Measurements from ENCODE around the gene RPS14. TPM values are rescaled to one million over a fixed set of nuclear protein-coding genes. Genes with fewer than 3 reads are reported as not detected.

RPS14 gene
- total RNA-seq (2014; rRNA removed; shearing (Covaris generic)) (1,694 and 1,749 TPM in 2 replicates), polyA plus RNA-seq (2016; fragmentation: Nextera tagmentation; extraction: Ambion mirVana) (1,343 and 1,380 TPM in 2 replicates)

DNA sequence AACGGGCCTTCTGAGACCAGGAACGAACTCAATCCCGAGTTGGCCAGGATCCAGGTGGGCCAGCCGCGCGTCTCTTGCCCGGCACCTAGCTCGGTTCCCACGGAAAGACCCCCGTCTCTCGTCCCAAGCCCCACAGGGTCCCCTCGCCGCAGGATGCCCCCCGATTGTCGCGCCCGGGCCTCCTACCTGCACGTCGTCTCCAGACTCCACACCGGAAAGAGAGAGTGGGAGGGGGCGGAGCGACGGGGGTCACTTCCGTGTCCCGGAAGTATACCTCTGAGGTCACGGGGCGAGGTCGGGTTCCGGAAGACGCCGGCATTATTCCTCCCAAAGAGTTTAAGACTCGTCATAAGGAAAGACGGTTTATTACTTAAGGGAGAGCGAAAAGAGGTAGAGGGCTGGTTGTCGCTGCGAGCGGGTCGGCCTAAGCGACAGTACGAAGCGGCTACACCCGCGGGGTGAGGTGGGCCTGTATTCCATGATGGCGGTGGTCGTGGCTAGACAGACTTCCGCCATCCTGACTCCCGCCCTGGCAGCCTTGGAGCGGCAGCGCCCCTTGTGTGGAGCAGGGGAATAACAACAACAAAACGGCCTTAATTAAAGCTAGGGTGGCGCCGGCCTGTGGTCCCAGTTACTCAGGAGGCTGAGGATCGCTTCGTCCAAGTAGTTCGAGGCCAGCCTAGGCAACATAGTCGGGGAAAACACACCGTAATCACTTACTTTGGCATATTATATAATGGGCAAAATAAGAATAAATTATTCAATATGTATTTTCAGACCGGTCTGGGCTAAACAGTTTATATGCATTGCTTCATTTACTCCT, at the start of gene RPS14:
RPS14 (minus strand) TSS at position 223 of the 823 bp plus-strand sequence. CDS start 2,006 bp downstream, outside the sequence.
- in situ Hi-C loops (cut with MboI), result loop anchor here (25.0 kb wide), 1 partner anchor 612 kb away; no protein-coding TSS in a partner anchor

DNA sequence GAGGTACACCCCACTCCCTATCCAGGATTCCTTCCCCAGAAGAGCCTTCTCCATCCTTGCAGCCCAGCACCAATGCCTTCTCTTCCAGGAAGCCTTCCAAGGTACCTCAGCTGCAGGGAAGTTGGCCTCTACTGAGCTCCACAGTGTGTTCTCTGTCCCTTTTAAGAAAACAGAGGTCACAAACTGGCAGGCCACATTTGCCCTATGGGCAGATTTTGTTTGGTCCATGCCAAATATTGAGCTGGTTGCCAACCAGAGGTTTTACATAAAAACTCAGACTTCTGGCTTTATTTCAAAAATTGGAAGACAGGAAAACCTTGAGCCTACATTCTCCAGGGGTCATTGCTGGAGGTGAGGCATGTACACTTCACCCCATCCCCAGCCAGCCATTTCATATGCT, 49.4 kb upstream of the RPS14 start:
- no peaks in the 10 kb centered on the region for H3K36me3 ChIP-seq (ENCODE audit: low read depth)
- no peaks in the 10 kb centered on the region for H4K20me1 ChIP-seq (ENCODE audit: insufficient read depth)
- TF ChIP-seq EZH2 (IDR thresholded peaks at IDR 0.05; ENCODE audit: insufficient read depth, poor library complexity, severe bottlenecking) (no peak), EZH2phosphoT487 (IDR thresholded peaks at IDR 0.05; ENCODE audit: insufficient read depth, low read depth) (no peak)
- H3K4me2 ChIP-seq (ENCODE audit: unreplicated experiment), result peak overlapping the region; percentile 97
- H2AFZ ChIP-seq, result no peak overlapping the region
- H3K27me3 ChIP-seq (replicated peaks; ENCODE audit: insufficient read depth), result no peaks in the 10 kb centered on the region
- no peaks in the 10 kb centered on the region for H3K9me3 ChIP-seq (ENCODE audit: low read depth)
- no peaks in the 10 kb centered on the region for H3K9me2 ChIP-seq (ENCODE audit: insufficient read depth)
- H3K27ac ChIP-seq, result peak overlapping the region; percentile 90
- in situ Hi-C loops (cut with MboI), result no loop called here
- no peak for DNase-seq
- H3F3A ChIP-seq (ENCODE audit: insufficient read depth), result peaks cover 26% of the 10 kb centered on the region
- H3K4me1 ChIP-seq (ENCODE audit: insufficient read depth), result peaks cover 69% of the 10 kb centered on the region
- peaks cover 100% of the 10 kb centered on the region for H3K79me2 ChIP-seq (ENCODE audit: insufficient read depth)
- H3K9ac ChIP-seq, result peak overlapping the region; percentile 74
- peak overlapping the region; percentile 65 for H3K4me3 ChIP-seq

More for the DNA sequence above, at the start of gene RPS14:
- 3 to 4% methylated on average over 38 to 58 of the region's 58 CpGs for WGBS, 2 experiments (ENCODE audit: low coverage in 1 of 2, low lambda C conversion rate in 2 of 2, missing lambda C conversion rate in 2 of 2)
- no peaks in the 10 kb centered on the region for H3K9me3 ChIP-seq (ENCODE audit: low read depth)
- peak within 1 kb of the TSS; percentile 84 for H3K4me3 ChIP-seq
- H3K4me2 ChIP-seq (ENCODE audit: unreplicated experiment), result peak within 1 kb of the TSS; percentile 87
- peak; percentile 97 for DNase-seq
- TF ChIP-seq EZH2phosphoT487 (IDR thresholded peaks at IDR 0.05; ENCODE audit: insufficient read depth, low read depth) (no peak), EZH2 (IDR thresholded peaks at IDR 0.05; ENCODE audit: insufficient read depth, poor library complexity, severe bottlenecking) (no peak)
- peaks cover 9% of the 10 kb centered on the region for H3K4me1 ChIP-seq (ENCODE audit: insufficient read depth)
- H3K79me2 ChIP-seq (ENCODE audit: insufficient read depth), result peaks cover 48% of the 10 kb centered on the region
- no peaks in the 10 kb centered on the region for H3K27me3 ChIP-seq (replicated peaks; ENCODE audit: insufficient read depth)
- peaks cover 31% of the 10 kb centered on the region for H3K36me3 ChIP-seq (ENCODE audit: low read depth)
- H4K20me1 ChIP-seq (ENCODE audit: insufficient read depth), result peaks cover 10% of the 10 kb centered on the region
- H3F3A ChIP-seq (ENCODE audit: insufficient read depth), result peaks cover 44% of the 10 kb centered on the region
- peak within 1 kb of the TSS; percentile 96 for H3K9ac ChIP-seq
- H3K27ac ChIP-seq, result peak within 1 kb of the TSS; percentile 96
- H2AFZ ChIP-seq, result peak within 1 kb of the TSS; percentile 80
- no peaks in the 10 kb centered on the region for H3K9me2 ChIP-seq (ENCODE audit: insufficient read depth)

DNA sequence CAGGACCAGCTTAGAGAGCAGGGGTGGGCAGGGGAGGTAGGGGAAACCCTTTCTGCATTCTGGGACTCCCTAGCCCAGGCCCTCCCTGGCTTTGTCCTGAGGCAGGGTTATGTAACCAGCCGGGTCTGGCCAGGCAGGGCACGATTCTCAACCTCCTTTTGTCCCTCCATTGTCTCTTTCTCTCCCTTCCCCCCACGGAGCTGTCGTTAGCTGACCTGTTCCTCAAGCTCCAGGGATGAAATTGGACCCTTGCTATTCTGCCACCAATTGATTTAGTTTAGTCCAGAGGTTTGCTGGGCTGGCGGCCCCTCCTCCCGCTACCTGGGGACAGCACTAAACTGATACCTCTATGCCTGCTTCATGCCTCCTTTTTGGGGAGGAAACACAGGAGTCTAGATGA, 49.0 kb upstream of the RPS14 start:
- no peaks in the 10 kb centered on the region for H3K9me2 ChIP-seq (ENCODE audit: insufficient read depth)
- H3K4me2 ChIP-seq (ENCODE audit: unreplicated experiment), result peak overlapping the region; percentile 97
- H3K27ac ChIP-seq, result peak overlapping the region; percentile 90
- no peaks in the 10 kb centered on the region for H3K36me3 ChIP-seq (ENCODE audit: low read depth)
- no peak overlapping the region for H2AFZ ChIP-seq
- peaks cover 67% of the 10 kb centered on the region for H3K4me1 ChIP-seq (ENCODE audit: insufficient read depth)
- no peaks in the 10 kb centered on the region for H3K27me3 ChIP-seq (replicated peaks; ENCODE audit: insufficient read depth)
- in situ Hi-C loops (cut with MboI), result no loop called here
- no peaks in the 10 kb centered on the region for H3K9me3 ChIP-seq (ENCODE audit: low read depth)
- no peak for TF ChIP-seq EZH2 (IDR thresholded peaks at IDR 0.05; ENCODE audit: insufficient read depth, poor library complexity, severe bottlenecking)
- no peak for TF ChIP-seq EZH2phosphoT487 (IDR thresholded peaks at IDR 0.05; ENCODE audit: insufficient read depth, low read depth)
- peak overlapping the region; percentile 65 for H3K4me3 ChIP-seq
- peaks cover 30% of the 10 kb centered on the region for H3F3A ChIP-seq (ENCODE audit: insufficient read depth)
- 66 to 68% methylated on average over 6 of the region's 6 CpGs for WGBS, 2 experiments (ENCODE audit: low coverage in 1 of 2, low lambda C conversion rate in 2 of 2, missing lambda C conversion rate in 2 of 2)
- no peaks in the 10 kb centered on the region for H4K20me1 ChIP-seq (ENCODE audit: insufficient read depth)
- peak overlapping the region; percentile 74 for H3K9ac ChIP-seq
- peak; percentile 27 for DNase-seq
- H3K79me2 ChIP-seq (ENCODE audit: insufficient read depth), result peaks cover 100% of the 10 kb centered on the region

DNA sequence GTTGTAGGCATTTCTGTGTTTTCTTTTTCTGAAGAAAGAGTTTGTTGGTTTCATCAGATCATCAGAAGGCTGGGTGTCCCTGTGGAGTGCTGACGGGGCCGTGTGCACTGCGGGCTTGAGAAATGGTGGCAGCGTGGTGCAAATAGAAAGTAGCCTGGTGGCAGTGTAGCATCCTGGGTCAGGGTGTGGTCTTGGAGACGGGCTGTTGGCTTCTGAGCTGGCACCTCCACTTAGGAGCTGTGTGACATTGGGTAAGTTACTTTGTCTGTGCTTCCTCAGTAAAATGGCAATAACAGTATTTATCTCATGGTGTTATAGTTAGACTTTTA, 48.4 kb upstream of the RPS14 start:
- in situ Hi-C loops (cut with MboI), result no loop called here
- no peak for TF ChIP-seq EZH2 (IDR thresholded peaks at IDR 0.05; ENCODE audit: insufficient read depth, poor library complexity, severe bottlenecking)
- TF ChIP-seq EZH2phosphoT487 (IDR thresholded peaks at IDR 0.05; ENCODE audit: insufficient read depth, low read depth), result no peak
- no peak for DNase-seq
- no peaks in the 10 kb centered on the region for H4K20me1 ChIP-seq (ENCODE audit: insufficient read depth)
- H2AFZ ChIP-seq, result no peak overlapping the region
- peak overlapping the region; percentile 65 for H3K4me3 ChIP-seq
- peak overlapping the region; percentile 90 for H3K27ac ChIP-seq
- H3F3A ChIP-seq (ENCODE audit: insufficient read depth), result peaks cover 35% of the 10 kb centered on the region
- no peaks in the 10 kb centered on the region for H3K9me3 ChIP-seq (ENCODE audit: low read depth)
- H3K9me2 ChIP-seq (ENCODE audit: insufficient read depth), result no peaks in the 10 kb centered on the region
- peak overlapping the region; percentile 74 for H3K9ac ChIP-seq
- WGBS, 2 experiments (ENCODE audit: low coverage in 1 of 2, low lambda C conversion rate in 2 of 2, missing lambda C conversion rate in 2 of 2), result 13 to 18% methylated on average over 5 of the region's 5 CpGs
- no peaks in the 10 kb centered on the region for H3K27me3 ChIP-seq (replicated peaks; ENCODE audit: insufficient read depth)
- H3K4me2 ChIP-seq (ENCODE audit: unreplicated experiment), result peak overlapping the region; percentile 97
- H3K79me2 ChIP-seq (ENCODE audit: insufficient read depth), result peaks cover 100% of the 10 kb centered on the region
- H3K4me1 ChIP-seq (ENCODE audit: insufficient read depth), result peaks cover 67% of the 10 kb centered on the region
- H3K36me3 ChIP-seq (ENCODE audit: low read depth), result no peaks in the 10 kb centered on the region
